ENCODE data around the gene CCDC88B. TPM values are rescaled to one million over a fixed set of nuclear protein-coding genes. Genes with fewer than 3 reads are reported as not detected.

CCDC88B gene
- polyA plus RNA-seq, 4 donors: 2.1 to 3.2 (median 2.9) TPM

DNA sequence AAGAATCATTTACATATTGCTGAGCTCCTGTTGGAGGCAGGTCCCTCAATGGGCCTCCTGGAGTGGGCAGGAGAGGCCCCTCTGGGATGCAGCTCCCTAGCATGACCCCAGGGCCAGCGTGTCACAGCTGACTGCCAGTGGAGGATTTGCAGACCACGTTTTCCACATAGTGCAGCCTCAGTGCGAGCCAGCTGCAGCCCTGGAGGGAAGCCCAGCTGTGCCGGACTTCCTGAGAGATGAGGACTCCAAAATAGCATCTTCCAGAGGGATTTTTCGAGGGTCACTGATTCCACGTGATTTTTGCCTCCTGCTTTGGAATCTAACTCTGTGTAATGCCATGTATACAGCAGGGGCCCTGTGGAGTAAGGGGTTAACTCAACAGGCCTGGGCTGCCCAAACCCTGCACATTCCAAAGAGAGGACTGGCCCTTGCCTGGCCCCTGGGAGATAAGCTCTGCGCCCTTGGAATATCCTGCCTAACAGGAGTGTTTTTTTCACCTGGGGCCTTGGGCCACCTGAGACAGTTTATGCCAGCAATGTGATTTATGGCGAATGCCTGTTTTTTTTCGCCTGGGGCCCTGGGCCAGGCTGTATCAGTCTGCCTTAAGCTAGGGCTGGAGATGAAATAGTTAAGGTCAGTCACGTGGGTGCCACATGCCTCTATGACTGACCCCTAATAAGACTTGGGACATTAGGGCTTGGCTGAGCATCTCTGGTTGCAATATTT, 66.4 kb downstream of the CCDC88B start:
- DNase-seq (ENCODE audit: low read depth in 4 of 4, low spot score in 3 of 4): no peak

Other genes with a start within 250 kb of the CCDC88B start
- gene MACROD1, start 174.1 kb upstream of the CCDC88B start, polyA plus RNA-seq (ENCODE audit: insufficient read length in 4 of 4): 10 to 100 TPM; 13.6 to 18.9 (median 14.1) TPM
- gene STIP1, start 154.0 kb upstream of the CCDC88B start, polyA plus RNA-seq (ENCODE audit: insufficient read length in 4 of 4): 100 to 1,000 TPM; 188 to 239 (median 197) TPM
- gene FERMT3, start 133.5 kb upstream of the CCDC88B start, polyA plus RNA-seq (ENCODE audit: insufficient read length in 4 of 4): 1 to 10 TPM; 5.0 to 9.2 (median 5.8) TPM
- 10 to 100 TPM; 41.9 to 52.0 (median 44.9) TPM for gene TRPT1, start 114.0 kb upstream of the CCDC88B start, polyA plus RNA-seq (ENCODE audit: insufficient read length in 4 of 4)
- 10 to 100 TPM; 20.1 to 31.8 (median 22.9) TPM for gene NUDT22, start 113.9 kb upstream of the CCDC88B start, polyA plus RNA-seq (ENCODE audit: insufficient read length in 4 of 4)
- 10 to 100 TPM; 62.1 to 75.6 (median 63.9) TPM for gene DNAJC4, start 109.7 kb upstream of the CCDC88B start, polyA plus RNA-seq (ENCODE audit: insufficient read length in 4 of 4)
- gene VEGFB, start 105.6 kb upstream of the CCDC88B start, polyA plus RNA-seq (ENCODE audit: insufficient read length in 4 of 4): 10 to 100 TPM; 80.7 to 98.7 (median 93.8) TPM
- gene FKBP2, start 99.1 kb upstream of the CCDC88B start, polyA plus RNA-seq (ENCODE audit: insufficient read length in 4 of 4): 100 to 1,000 TPM in 1 of 4 donors, 10 to 100 TPM in 3; 76.2 to 109 (median 85.7) TPM
- 10 to 100 TPM; 61.9 to 88.4 (median 74.0) TPM for gene PPP1R14B, start 93.3 kb upstream of the CCDC88B start, polyA plus RNA-seq (ENCODE audit: insufficient read length in 4 of 4)
- 10 to 100 TPM; 12.2 to 15.1 (median 13.8) TPM for gene PLCB3, start 88.7 kb upstream of the CCDC88B start, polyA plus RNA-seq (ENCODE audit: insufficient read length in 4 of 4)
- 10 to 100 TPM; 44.2 to 69.5 (median 49.2) TPM for gene BAD, start 55.5 kb upstream of the CCDC88B start, polyA plus RNA-seq (ENCODE audit: insufficient read length in 4 of 4)
- 10 to 100 TPM; 30.3 to 46.9 (median 35.1) TPM for gene GPR137, start 54.4 kb upstream of the CCDC88B start, polyA plus RNA-seq (ENCODE audit: insufficient read length in 4 of 4)
- gene KCNK4, start 48.9 kb upstream of the CCDC88B start, polyA plus RNA-seq (ENCODE audit: insufficient read length in 4 of 4): under 1 TPM in 1 of 4 donors, not detected in 3; 0.08 TPM
- under 1 TPM in 1 of 4 donors, not detected in 3; 0.29 TPM for gene CATSPERZ, start 39.8 kb upstream of the CCDC88B start, polyA plus RNA-seq (ENCODE audit: insufficient read length in 4 of 4)
- 10 to 100 TPM; 17.9 to 27.7 (median 18.5) TPM for gene ESRRA, start 34.7 kb upstream of the CCDC88B start, polyA plus RNA-seq (ENCODE audit: insufficient read length in 4 of 4)
- gene TRMT112, start 22.6 kb upstream of the CCDC88B start, polyA plus RNA-seq (ENCODE audit: insufficient read length in 4 of 4): 100 to 1,000 TPM; 214 to 270 (median 239) TPM
- gene PRDX5, start 22.1 kb upstream of the CCDC88B start, polyA plus RNA-seq (ENCODE audit: insufficient read length in 4 of 4): 100 to 1,000 TPM; 183 to 250 (median 192) TPM
- 10 to 100 TPM; 10.5 to 15.4 (median 11.5) TPM for gene RPS6KA4, start 19.0 kb downstream of the CCDC88B start, polyA plus RNA-seq (ENCODE audit: insufficient read length in 4 of 4)
- 10 to 100 TPM; 18.7 to 35.7 (median 27.6) TPM for gene SLC22A11, start 215.7 kb downstream of the CCDC88B start, polyA plus RNA-seq (ENCODE audit: insufficient read length in 4 of 4)

Measured in right renal pelvis (tissue), 4 donors.